Measurements from ENCODE around the gene IFITM10.

The IFITM10 gene

GRCh38 chr11:1763796-1764661 is 13.6 kb upstream of the IFITM10 start, which contains the start of gene CTSD:
Gene CTSD, minus strand, starts transcription at chr11:1763927. Its CDS starts 68 bp downstream, at chr11:1763859.
- DNase-seq (ENCODE audit: low read depth, low spot score), result peak; percentile 94

DNA sequence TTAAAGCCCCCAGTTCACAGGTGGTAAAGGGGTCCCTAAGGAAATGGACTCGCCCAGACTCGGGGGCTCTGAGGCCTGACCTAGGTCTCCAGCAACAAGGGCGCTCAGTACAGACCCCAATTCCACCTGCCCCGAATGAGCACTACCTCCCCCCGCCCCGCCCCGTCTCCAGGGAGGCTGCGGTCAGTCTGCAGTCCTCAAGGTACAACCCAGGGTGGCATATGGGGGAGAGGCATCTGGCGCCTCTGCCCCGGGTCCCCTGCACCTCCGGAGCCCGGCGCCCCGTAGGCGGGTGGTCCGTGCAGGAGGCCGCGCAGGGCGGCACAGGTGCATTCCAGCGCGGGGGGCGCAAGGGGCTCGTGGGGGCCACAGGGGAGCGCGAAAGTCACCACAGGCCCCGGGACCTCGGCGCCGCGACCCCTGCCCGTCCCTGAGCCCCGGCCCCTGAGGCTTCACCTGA is 13.0 kb upstream of the IFITM10 start:
- no peak for DNase-seq (ENCODE audit: low read depth, low spot score)

- no peak for DNase-seq (ENCODE audit: low read depth, low spot score)
Measured at GRCh38 chr11:1762537-1763302, 12.3 kb upstream of the IFITM10 start.

DNA sequence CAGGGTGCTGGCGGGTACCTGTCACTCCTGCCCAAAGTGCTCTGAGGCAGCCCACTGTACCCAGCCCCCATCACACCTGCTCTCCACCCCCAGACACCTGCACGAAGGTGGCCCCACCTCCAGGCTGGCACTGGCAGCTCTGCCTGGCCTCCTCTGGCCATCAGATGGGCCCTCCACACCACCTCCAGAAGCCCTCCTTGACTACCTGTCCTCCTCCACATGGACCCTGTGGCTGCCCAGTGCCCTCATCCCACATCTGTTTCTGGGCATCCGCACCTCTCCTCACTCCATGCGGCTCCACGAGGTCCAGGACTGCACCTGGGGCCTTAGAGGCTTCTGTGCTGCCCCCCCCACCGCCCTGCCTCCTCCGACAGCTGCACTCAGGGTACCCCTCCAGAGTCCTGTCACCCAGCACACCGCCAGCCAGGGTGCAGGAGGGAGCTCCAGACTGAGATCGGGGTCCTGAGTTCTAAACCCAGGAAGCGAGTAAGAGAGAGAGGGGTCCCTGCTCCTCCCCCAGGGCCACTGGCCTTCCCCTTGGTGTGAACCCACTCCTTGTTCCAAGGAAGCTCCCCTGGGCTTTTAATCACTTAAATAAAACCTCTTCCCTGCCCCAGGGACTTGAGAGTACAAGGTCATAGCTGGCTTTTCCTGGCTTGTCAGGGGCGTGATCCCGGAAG is 11.6 kb upstream of the IFITM10 start:
- DNase-seq (ENCODE audit: low read depth, low spot score), result no peak

- DNase-seq (ENCODE audit: low read depth, low spot score), result no peak
Measured at GRCh38 chr11:1761110-1761856, 10.9 kb upstream of the IFITM10 start.

DNA sequence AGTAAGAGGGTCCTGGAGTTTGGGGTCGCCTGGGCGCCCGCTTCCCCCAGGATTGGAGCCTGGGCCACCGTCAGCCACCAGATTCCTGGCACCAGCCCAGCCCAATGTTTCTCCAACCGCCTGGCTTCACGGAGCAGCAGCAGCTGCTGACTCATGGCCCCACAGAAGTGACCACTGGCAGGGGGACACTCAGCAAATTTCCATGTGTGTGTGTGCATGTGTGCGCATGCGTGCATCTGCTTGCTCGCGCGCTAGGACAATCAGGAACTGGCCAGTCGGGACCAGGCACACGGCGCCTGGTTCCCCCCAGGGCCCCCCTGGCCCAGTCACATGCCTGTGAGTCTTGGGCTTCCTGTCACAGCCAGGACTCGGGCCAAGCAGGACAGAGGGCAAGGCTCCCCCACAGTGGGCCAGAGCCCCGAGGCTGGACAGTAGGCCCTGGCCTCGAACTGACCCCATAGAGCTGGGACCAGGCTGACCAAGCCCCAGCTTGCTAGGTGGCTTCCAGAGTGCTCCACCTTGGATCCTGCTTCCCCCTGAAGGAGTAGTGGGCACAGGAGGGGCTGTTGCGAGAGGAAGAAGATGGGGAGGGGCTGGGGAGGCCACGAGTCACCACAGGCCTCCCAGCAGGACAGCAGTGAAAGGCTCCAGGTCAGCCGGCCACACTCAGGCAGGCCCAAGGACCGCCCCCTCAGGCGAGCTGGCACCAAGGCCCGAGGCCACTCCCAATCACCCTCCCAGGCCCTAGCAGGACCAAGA is 10.1 kb upstream of the IFITM10 start:
- peak; percentile 83 for DNase-seq (ENCODE audit: low read depth, low spot score)

- DNase-seq (ENCODE audit: low read depth, low spot score), result no peak
Measured at GRCh38 chr11:1759851-1760220, 9.4 kb upstream of the IFITM10 start.

GRCh38 chr11:1759151-1759850 is 8.9 kb upstream of the IFITM10 start:
- DNase-seq (ENCODE audit: low read depth, low spot score), result no peak

GRCh38 chr11:1758611-1759150 is 8.3 kb upstream of the IFITM10 start:
- DNase-seq (ENCODE audit: low read depth, low spot score), result no peak

- no peak for DNase-seq (ENCODE audit: low read depth, low spot score)
Measured at GRCh38 chr11:1757861-1758610, 7.6 kb upstream of the IFITM10 start.

DNA sequence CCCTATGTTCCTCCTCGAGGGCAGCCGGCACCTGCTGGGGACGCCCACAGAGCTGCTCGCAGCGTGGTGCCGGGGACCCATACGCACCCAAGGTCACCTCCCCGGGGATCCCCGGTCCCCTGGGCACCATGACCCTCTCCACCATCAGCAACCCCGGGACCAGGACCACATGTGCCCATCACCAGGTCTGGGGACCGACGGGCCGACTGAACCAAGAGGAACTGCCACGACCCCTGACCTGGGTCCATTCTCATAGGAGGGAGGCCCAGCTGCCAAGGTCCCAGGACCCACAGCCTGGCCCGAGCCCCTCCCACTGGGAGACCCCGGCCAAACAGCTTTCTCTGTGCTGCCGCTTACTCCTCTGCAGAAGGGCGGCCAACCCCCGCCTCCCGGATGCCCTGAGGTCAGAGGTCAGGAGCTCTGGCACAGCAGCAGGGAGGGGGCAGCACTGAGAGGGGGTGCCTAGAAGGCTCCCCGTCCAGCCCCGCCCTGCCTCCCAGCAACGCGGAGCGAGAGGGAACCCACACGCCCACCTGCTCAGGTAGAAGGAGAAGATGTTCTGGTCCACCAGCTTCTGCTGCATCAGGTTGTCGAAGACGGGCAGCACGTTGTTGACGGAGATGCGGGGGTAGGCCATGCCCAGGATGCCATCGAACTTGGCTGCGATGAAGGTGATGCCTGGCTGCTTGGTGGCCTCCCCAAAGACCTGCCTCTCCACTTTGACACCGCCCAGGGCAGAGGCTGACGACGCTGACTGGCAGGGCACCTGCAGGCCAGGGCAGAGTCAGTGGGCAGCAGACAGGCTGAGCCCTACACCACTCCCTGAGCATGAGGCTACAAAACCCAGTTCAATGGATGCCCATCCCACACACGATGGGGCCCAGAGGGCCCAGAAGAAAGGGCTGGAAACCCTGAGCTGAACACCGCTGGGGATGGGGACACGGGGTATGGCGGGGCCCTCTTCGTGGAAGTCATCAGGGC is 6.7 kb upstream of the IFITM10 start:
- no peak for DNase-seq (ENCODE audit: low read depth, low spot score)

DNA sequence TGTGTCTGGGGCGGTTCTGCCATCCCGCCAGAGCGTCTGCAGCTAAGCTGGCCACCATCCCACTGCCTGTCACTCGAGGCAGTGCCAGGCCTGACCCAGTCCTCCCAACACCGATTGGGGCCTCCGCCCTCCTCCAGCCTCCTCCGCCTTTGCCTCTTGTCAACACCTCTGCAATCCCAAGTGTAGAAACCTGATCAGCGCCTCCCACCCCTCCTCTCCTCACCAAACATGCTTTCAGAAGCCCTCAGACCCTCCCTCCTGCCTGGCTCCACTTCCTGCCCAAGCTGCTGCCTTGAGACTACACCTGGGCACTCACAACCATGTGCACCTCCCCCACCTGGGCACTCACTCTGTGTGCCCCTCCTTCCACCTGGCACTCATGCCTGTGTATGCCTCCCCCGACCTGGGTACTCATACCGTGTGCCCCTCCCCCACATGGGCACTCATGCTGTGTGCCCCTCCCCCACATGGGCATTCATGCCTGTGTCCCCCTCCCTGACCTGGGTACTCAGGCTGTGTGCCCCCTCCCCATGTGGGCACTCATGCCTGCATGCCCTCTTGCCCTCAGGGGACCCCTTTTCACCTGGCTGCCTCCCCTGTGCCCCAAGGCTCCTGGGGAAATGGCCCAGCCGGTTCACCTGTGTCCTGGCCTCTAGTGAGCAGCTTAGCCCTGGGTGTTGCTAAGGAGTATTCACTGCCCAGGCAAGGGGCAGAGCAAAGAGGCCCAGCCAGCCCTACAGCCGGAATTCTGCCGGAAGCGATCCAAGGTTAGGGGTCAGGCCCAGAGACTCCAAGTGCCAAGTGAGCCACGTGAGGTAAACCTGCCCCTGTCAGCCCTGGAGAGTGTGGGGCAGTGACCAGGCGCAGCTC is 5.5 kb upstream of the IFITM10 start:
- no peak for DNase-seq (ENCODE audit: low read depth, low spot score)

- no peak for DNase-seq (ENCODE audit: low read depth, low spot score)
Measured at GRCh38 chr11:1755344-1755691, 4.9 kb upstream of the IFITM10 start.

DNA sequence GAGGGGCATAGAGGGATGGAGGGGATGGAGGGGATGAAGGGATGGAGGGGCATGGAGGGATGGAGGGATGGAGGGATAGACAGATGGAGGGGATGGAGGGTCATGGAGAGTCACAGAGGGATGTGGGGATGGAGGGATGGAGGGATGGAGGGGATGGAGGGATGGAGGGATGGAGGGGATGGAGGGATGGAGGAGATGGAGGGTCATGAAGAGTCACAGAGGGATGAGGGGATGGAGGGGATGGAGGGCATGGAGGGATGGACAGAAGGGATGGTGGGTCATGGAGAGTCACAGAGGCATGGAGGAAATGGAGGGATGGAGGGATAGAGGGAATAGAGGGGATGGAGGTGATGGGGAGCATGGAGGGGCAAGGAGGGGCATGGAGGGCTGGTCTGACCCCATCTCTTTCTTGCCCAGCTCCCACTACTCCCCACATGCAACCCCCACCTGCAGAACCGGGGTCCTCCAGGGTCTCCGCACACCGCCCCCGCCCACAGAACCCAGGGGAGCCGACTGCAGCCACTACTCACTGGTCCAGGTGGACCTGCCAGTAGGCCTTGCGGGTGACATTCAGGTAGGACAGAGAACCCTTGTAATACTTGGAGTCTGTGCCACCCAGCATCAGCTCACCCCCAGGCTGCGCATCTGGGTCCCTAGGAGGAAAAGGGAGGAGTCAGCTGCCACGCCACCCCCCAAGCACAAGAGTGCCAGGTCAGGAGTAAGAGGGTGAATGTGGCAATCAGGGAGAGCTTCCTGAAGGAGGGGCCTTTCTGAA is 4.2 kb upstream of the IFITM10 start:
- no peak for DNase-seq (ENCODE audit: low read depth, low spot score)

DNA sequence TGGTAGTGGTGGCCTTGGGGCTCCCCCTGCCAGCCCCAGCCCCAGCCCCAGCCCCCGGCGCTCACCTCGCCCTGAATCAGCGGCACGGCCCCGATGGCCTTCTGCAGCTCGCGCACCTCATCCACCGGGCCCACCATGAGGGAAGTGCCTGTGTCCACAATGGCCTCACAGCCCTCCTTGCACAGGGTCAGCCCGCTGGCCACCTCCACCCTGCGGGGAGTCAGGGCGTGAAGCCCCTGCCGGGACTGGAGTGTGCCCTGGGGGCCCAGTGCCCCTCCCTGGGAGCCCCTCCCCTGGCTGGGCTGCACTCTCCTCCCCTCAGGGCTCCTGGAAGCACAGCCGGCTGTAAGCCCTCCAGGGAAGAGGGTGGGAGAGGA is 3.5 kb upstream of the IFITM10 start:
- no peak for DNase-seq (ENCODE audit: low read depth, low spot score)

DNA sequence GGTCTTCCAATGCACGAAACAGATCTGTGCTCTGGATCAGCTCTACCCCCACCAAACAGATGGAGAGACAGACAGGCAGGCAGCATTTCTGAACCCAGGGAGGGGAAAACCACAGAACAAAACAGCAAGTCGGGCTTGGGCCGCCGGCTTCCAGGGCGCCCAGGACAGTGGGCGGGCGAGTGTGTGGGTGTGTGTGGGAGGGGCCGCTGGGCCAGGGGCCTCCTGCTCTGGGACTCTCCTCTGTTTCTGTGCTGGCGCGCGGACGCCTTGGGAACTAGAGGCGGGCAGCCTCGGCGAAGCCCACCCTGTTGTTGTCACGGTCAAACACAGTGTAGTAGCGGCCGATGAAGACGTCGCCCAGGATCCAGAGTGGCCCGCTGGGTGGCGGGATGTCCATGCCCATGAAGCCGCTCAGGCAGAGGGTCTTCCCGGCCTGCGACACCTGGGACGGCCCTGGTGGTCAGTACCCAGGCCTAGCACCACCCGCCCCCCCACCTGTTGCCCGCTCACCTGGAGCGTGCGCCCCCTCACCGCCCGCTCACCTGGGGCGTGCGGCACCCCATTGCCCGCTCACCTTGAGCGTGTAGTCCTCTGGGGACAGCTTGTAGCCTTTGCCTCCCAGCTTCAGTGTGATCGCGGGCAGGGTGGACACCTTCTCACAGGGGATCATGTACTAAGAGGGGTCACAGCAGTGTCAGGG is 3.0 kb upstream of the IFITM10 start:
- DNase-seq (ENCODE audit: low read depth, low spot score), result no peak

Data from astrocyte of the hippocampus (primary cell).